ENCODE measurements around the gene BSG.

- TF ChIP-seq CTCF (IDR thresholded peaks at IDR 0.05) (no peak), POLR2A (IDR thresholded peaks at IDR 0.05) (no peak)
Measured at GRCh38 chr19:613732-614567, 41.6 kb downstream of the BSG start.
